Left forelimb (tissue), 1 donor: ENCODE data around the gene BTG4.

Experiments used
- DNase-seq: peaks from one replicate; pipeline ENCODE4 v3.0.0-alpha.2; 2018; ENCODE audit warnings: low spot score

BTG4 gene

GRCh38 chr11:111537336-111537860, 25.2 kb upstream of the BTG4 start:
- DNase-seq, result no peak

DNA sequence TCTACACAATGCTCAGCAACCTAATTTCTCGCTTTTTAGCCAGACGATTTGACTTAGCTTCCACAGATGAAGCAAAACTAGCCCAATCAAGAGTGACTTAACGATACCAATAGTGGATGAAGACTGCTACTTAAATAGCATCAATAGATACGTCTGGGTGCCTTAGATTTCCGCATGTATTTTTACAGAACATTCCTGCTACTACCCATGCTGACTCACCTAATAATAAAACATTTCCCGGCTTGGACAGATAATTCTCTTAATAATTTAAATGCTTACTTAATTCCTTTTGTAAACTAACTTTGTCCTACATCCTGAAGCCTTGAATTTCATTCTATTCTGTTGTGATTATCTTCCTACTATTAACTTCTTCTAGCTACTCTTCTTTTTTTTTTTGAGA, 23.1 kb upstream of the BTG4 start:
- DNase-seq, result no peak

DNA sequence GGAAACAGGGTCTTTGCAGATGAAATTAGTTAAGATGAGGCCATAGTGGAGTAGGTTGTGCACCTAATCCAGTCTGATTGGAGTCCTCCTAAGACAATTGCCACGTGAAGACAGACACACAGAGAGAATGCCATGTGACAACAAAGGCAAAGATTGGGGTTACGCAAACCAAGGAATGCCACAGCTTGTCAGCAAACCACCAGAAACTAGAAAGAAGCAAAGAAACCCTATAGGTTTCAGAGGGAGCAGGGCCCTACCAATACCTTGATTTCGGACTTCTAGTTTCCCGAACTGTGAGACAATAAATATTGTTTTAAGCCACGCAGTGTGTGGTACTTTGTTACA, 20.2 kb upstream of the BTG4 start:
- DNase-seq, result no peak

GRCh38 chr11:111531687-111532364, 19.6 kb upstream of the BTG4 start:
- no peak for DNase-seq

GRCh38 chr11:111531136-111531535, 18.9 kb upstream of the BTG4 start:
- DNase-seq, result no peak

- no peak for DNase-seq
Measured at GRCh38 chr11:111530091-111530490, 17.9 kb upstream of the BTG4 start.

DNA sequence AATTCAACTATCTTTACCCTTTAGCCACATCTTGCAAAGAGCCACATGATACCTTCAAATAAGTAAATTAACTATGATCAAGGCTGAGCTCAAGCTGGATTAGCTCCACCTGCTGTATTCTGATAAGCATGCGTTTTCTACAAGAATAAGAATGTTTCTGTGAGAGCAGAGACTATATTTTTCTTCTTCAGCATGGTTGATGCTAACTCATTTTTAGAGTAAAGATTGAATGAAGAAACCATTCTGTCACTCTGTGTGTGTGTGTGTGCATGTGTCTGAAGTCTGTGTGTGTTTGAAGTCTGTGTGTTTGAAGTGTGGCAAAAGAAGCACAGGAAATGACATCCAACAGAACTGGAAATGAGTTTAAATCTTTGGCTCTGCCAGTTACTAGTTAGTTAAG, 16.4 kb upstream of the BTG4 start:
- DNase-seq, result no peak

DNA sequence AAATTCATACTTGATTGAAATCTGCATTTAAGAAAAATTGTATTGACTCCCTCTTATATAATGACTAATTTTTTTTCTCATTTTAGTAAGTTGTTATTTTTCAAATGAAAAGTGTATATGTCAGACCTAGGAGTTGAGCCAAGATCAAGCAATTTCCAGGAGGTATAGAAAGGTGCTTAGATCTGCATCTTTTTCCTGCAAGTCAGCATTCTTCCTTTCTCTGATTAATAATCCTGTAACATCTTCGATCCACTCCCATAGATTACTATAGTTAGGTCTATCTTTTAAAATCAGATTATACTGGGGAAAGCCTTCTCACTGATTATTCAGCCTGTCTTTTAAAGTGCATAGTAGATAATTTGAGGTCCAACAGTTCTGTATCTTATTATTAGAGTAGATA, 15.1 kb upstream of the BTG4 start:
- DNase-seq, result no peak

GRCh38 chr11:111526501-111526900, 14.3 kb upstream of the BTG4 start:
- DNase-seq, result no peak

DNA sequence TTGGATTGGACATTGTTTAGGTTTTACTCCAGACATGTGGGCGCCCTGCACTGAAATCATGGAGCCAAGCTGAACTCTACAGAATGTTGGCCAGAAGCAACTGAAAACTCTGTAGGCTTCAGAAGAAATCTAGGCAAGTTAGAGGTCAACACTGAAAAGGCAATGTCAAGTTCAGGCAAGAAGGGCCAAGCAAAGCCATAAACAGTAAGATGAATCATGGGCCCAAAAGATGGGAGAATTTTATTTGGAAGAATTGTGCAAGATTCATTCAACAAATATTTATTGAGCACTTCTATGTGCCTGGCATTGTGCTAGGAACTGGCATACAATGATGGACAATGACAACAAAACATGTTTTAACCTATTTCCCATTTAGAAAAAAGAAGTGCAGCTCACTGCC, 13.3 kb upstream of the BTG4 start:
- DNase-seq, result no peak

DNA sequence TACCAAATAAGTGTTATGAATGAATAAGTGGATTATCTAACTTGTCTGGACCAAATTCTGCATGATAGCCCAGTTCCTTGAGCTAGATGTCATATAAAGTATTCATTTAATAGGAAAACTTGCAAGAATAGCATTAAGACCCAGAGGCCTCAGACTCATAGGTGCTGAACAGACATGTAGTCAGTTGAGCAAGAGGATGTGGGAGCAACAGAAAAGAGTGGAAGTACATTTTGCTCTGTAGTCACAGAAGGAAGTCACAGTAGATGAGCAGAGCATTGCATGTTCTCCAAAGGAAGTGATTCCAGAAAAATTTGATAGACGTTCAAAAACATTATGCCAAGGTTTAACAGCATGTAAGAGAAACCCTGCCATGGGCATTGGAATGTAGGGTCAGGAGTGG, 11.9 kb upstream of the BTG4 start:
- no peak for DNase-seq

DNA sequence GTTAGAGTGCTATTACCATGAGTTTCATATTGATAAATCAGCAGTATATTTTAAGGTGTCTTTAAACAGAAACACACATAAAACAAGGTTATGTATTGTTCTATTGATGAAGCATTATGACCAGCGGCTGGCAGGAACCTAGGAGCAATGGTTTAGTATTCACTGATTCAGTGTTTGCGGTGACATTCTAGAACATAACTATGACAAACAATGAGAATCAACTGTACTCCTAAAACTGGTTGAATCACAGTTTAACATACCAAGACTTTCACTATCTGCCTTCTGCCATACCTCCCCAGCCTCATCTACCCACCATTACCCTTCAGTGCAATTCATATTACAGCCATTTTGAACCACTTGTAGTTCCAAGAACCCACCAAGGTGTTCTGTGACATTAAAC, 11.2 kb upstream of the BTG4 start:
- no peak for DNase-seq

DNA sequence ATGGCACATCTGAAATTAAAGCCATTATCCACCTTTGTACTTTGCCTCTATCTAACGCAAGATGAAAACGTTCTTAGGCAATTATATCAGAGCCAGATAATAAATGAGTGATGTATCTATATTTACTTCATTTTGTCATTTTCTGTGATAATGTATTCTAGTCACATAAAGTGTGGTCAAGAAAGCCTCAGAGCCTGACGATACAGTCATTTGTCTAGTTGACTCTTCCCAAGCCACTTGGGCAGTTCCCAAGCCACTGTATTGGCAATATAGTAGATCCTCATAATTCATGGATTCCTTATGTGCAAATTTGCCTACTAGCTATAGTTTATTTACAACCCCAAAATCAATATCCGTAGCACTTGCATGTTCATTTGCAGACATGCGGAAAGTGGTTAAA, 10.2 kb upstream of the BTG4 start:
- DNase-seq, result no peak

GRCh38 chr11:111521135-111521534, 8.9 kb upstream of the BTG4 start:
- no peak for DNase-seq

DNA sequence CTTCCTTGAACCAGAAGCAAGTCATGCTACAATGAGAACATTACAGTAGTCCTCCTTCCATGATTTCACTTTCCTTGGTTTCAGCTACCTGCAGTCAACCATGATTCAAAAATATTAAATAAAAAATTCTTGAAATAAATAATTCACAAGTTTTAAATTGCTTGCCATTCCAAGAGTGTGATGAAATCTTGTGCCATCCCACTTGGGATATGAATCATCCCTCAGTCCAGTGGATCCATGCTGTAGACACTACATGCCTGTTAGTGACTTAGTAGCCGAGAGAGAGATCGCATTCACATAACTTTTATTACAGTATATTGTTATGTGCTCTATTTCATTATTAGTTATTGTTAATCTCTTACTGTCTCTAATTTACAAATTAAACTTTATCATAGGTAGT, 8.4 kb upstream of the BTG4 start:
- DNase-seq, result no peak

- DNase-seq, result no peak
Measured at GRCh38 chr11:111518668-111519067, 6.5 kb upstream of the BTG4 start.

DNA sequence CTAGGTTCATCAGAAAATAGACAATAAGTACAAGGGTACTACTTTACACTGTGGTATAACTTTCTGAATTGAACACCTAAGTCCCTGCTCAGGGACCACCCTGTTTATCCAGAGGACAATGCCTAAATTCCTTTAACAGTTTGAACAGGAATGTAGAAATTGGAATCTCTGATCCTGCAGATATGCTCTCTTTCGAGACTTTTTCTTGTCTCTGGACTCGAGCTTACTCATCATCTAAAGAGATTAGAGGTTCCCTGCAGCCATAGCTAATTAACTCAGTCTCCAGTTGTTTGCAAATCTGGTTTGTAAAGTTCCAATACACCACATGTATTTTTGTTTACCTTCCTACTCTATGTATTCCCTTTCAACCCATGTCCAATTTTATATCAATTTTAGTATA, 3.4 kb upstream of the BTG4 start:
- DNase-seq, result no peak

DNA sequence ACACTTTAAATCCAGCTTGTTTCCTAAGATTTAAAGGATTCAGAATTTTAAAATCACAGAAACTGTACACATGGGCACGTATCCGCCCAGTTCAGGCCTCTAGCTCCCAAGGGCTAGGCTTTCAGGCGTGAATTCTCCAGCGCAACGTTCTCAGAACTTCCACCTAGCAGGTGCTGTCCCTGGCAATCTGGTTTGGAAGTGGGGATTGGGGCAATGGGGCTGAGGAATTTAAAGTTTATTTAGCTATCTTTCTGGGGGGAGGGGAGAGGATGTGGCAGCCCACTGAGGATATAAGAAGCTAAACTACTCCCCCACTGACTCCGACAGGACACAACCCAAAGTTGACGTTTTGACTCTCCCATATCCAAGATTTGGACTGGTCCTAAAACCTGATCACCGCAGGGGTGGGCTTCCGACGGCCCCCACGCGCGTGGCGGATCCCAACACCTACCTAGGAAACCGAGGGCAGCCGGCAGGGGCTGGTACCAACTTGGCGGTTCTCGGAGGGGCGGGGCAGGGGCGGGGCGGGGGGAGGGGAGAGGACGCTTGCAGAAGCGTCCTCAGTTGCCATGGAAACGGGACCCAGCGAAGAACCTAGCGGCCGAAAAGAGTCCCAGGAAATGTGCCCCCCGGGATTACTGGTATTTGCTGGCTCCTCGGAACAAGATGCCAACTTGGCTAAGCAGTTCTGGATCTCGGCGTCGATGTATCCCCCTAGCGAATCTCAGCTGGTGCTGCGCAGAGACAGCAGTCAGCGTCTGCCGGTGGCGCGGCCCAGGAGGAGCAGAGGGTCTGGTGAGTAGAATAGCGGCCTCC, 2.2 kb upstream of the BTG4 start, which contains the start of gene HOATZ:
Gene HOATZ, plus strand, starts transcription at position 563 of the 816 bp plus-strand sequence. Its CDS starts 7 bp downstream, at position 570.
- DNase-seq, result no peak

DNA sequence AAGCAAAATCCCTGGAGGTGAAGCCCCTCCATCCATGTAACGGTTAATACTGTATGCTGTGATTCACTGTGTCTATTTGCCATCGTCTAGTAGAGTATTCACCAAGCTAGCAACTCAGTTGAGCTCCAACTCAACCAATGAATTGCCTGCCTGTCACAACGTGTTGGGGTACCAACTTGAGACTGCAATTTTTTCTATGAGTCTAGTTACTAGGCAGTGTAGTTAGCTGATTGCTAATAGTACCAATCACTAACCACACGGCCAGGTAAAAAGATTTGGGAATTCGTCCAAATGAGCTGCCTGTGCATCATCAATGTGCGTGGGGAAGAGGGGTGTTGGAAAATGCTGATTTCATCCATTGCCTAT, 1.0 kb upstream of the BTG4 start:
- DNase-seq, result no peak

DNA sequence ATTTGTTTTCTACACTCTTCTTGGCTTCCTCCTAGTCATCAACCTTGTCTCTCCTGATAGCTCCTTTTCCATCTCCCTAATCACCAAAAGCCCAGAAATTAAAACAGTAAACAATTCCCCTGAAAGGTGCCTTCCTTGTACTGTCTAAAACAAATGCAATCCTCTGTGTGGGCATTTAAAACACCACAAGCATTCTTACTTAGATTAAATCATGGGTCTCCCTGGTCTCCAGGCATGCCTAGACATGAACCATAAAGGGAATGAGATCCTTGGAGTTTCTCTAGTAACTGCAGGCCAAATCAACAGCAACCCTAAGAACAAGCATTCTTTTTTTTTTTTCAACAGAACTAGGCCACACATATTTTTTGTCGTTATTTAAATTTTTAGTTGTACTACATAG, 1.9 kb downstream of the BTG4 start:
- DNase-seq, result no peak

- DNase-seq, result no peak
Measured at GRCh38 chr11:111502611-111503010, 9.6 kb downstream of the BTG4 start.

GRCh38 chr11:111500481-111500880, 11.7 kb downstream of the BTG4 start:
- no peak for DNase-seq

GRCh38 chr11:111499483-111499882, 12.7 kb downstream of the BTG4 start:
- DNase-seq, result no peak

- DNase-seq, result no peak
Measured at GRCh38 chr11:111494040-111494439, 18.1 kb downstream of the BTG4 start.
